PC-3 (cell line): ENCODE data around the gene PMAIP1. TPM values are rescaled to one million over a fixed set of nuclear protein-coding genes. Genes with fewer than 3 reads are reported as not detected.

ENCODE experiments used
- ATAC-seq: fragments of 200-7000 bp; cut with Tn5 transposase; 2 replicates; pipeline ENCODE4 v1.9.1; 2020; ENCODE audit warnings: mild to moderate bottlenecking, moderate library complexity
- BruUV-seq: library from RNA; stranded (reverse); fragments of 400-500 nt; replicated peaks from 2 replicates; lab custom pipeline; 2021; lab: Mats Ljungman, UMichigan
- CTCF ChIA-PET: fragments of 300-600 bp; sonication (Branson Sonifier 250); formaldehyde crosslinking; loops from one replicate; lab custom pipeline; 2022; ENCODE audit warnings: antibody characterized with exemption; lab: Charles Lee
- POLR2A ChIA-PET: fragments of 300-600 bp; sonication (Branson Sonifier 250); formaldehyde crosslinking; loops from one replicate; lab custom pipeline; 2022; ENCODE audit warnings: antibody characterized with exemption; ENCODE audit not compliant: unreplicated experiment; lab: Charles Lee
- DNase-seq: peaks from one replicate; pipeline ENCODE4 v3.0.0-alpha.2; 2015
- H2AFZ ChIP-seq: fragments of 300-600 bp; sonication (generic); 2 replicates; pipeline ENCODE4 v1.6.0; 2016; ENCODE audit warnings: antibody characterized with exemption, low read length
- H3F3A ChIP-seq: fragments of 300-600 bp; sonication (generic); one replicate; pipeline ENCODE4 v1.6.0; 2017; ENCODE audit warnings: antibody characterized with exemption, low read length, control low read depth, mild to moderate bottlenecking; ENCODE audit not compliant: unreplicated experiment
- H3K27ac ChIP-seq: fragments of 300-600 bp; sonication (generic); 2 replicates; pipeline ENCODE4 v1.5.1; 2016; ENCODE audit warnings: mild to moderate bottlenecking, low read length
- H3K27me3 ChIP-seq: fragments of 300-600 bp; sonication (generic); 2 replicates; pipeline ENCODE4 v1.6.1; 2016; ENCODE audit warnings: low read length, mixed read lengths
- H3K36me3 ChIP-seq: fragments of 300-600 bp; sonication (generic); 2 replicates; pipeline ENCODE4 v1.6.1; 2016; ENCODE audit warnings: low read depth, mixed run types, low read length, mixed read lengths
- H3K4me1 ChIP-seq: fragments of 300-600 bp; sonication (generic); 2 replicates; pipeline ENCODE4 v1.5.1; 2016; ENCODE audit warnings: low read length; ENCODE audit not compliant: insufficient read depth
- H3K4me2 ChIP-seq: fragments of 300-600 bp; sonication (generic); 2 replicates; pipeline ENCODE4 v1.6.0; 2016; ENCODE audit warnings: low read length
- H3K4me3 ChIP-seq: fragments of 300-600 bp; sonication (generic); 2 replicates; pipeline ENCODE4 v1.5.1; 2016; ENCODE audit warnings: mild to moderate bottlenecking, low read length, mixed read lengths
- H3K79me2 ChIP-seq: fragments of 300-600 bp; sonication (generic); 2 replicates; pipeline ENCODE4 v1.6.1; 2017; ENCODE audit warnings: low read length, mixed read lengths
- H3K9ac ChIP-seq: fragments of 300-600 bp; sonication (generic); 2 replicates; pipeline ENCODE4 v1.6.0; 2016; ENCODE audit warnings: mild to moderate bottlenecking, low read length
- H3K9me2 ChIP-seq: fragments of 300-600 bp; sonication (generic); replicated peaks from 2 replicates; pipeline ENCODE4 v1.6.1; 2016; ENCODE audit warnings: mixed run types, low read length, mixed read lengths
- H3K9me3 ChIP-seq: fragments of 300-600 bp; sonication (generic); 2 replicates; pipeline ENCODE4 v1.6.1; 2016; ENCODE audit warnings: low read length, mixed read lengths
- H4K20me1 ChIP-seq: fragments of 300-600 bp; sonication (generic); 2 replicates; pipeline ENCODE4 v1.6.1; 2016; ENCODE audit warnings: low read length, mixed read lengths
- EZH2 ChIP-seq: fragments of 300-600 bp; sonication (generic); IDR thresholded peaks from one replicate; pipeline ENCODE4 v1.6.1; 2017; ENCODE audit warnings: antibody characterized with exemption, mild to moderate bottlenecking, low read length; ENCODE audit not compliant: unreplicated experiment
- EZH2phosphoT487 ChIP-seq: fragments of 300-600 bp; sonication (generic); IDR thresholded peaks from 2 replicates; pipeline ENCODE4 v1.6.1; 2018; ENCODE audit warnings: mild to moderate bottlenecking, antibody characterized with exemption, low read length, borderline replicate concordance
- intact Hi-C: fragments of 100-400 bp; cut with micrococcal nuclease; formaldehyde crosslinking; loops from 2 replicates; pipeline ENCODE4 v1.9.0; 2023
- total RNA-seq: library from RNA; depleted of rRNA; stranded (reverse); fragments of >200 nt; gene quantifications from 2 replicates; pipeline ENCODE4 v1.2.3, GENCODE V29; 2014
- TF ChIP-seq, protein P1 (sequence below): fragments of 300-600 bp; sonication (generic); conservative IDR thresholded peaks from 2 replicates; pipeline ENCODE4 v1.5.1; 2017; ENCODE audit warnings: antibody characterized with exemption, low read depth, mild to moderate bottlenecking, low read length

Gene PMAIP1
- total RNA-seq, 1 experiment from 2014 or later, result 41.5 TPM

- POLR2A ChIA-PET, result no interaction called here
- no peak for ATAC-seq
These were observed 32.6 kb downstream of the PMAIP1 start for GRCh38 chr18:59932401-59932800.

GRCh38 chr18:59938676-59939075, 38.9 kb downstream of the PMAIP1 start:
- Histone ChIP-seq H3K36me3 (no peaks in the 10 kb centered on the region), H3K27ac (no peak overlapping the region), H3K9me3 (no peaks in the 10 kb centered on the region), H3K79me2 (no peaks in the 10 kb centered on the region), H4K20me1 (no peaks in the 10 kb centered on the region), H3K9me2 (no peaks in the 10 kb centered on the region), H3K4me2 (no peak overlapping the region), H3K4me1 (peaks cover 8% of the 10 kb centered on the region), H3K27me3 (no peaks in the 10 kb centered on the region), H3K9ac (no peak overlapping the region), H3F3A (no peaks in the 10 kb centered on the region), H2AFZ (0 out of 2 replicates have a peak overlapping the region, but pooled peaks have one; percentile 29), H3K4me3 (no peak overlapping the region)
- POLR2A ChIA-PET, result no interaction called here
- TF ChIP-seq, protein P1, sequence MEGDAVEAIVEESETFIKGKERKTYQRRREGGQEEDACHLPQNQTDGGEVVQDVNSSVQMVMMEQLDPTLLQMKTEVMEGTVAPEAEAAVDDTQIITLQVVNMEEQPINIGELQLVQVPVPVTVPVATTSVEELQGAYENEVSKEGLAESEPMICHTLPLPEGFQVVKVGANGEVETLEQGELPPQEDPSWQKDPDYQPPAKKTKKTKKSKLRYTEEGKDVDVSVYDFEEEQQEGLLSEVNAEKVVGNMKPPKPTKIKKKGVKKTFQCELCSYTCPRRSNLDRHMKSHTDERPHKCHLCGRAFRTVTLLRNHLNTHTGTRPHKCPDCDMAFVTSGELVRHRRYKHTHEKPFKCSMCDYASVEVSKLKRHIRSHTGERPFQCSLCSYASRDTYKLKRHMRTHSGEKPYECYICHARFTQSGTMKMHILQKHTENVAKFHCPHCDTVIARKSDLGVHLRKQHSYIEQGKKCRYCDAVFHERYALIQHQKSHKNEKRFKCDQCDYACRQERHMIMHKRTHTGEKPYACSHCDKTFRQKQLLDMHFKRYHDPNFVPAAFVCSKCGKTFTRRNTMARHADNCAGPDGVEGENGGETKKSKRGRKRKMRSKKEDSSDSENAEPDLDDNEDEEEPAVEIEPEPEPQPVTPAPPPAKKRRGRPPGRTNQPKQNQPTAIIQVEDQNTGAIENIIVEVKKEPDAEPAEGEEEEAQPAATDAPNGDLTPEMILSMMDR, result no peak
- no peak for TF ChIP-seq EZH2
- TF ChIP-seq EZH2phosphoT487, result no peak
- ATAC-seq (no peak), DNase-seq (no peak)
- BruUV-seq, result no TSS peak
- intact Hi-C loops, result no loop called here
- CTCF ChIA-PET, result no interaction called here

More at GRCh38 chr18:59932401-59932800, 32.6 kb downstream of the PMAIP1 start:
- Histone ChIP-seq H3K79me2 (no peaks in the 10 kb centered on the region), H3K4me2 (no peak overlapping the region), H2AFZ (no peak overlapping the region), H3K4me3 (no peak overlapping the region), H3K27me3 (no peaks in the 10 kb centered on the region), H3K9me3 (no peaks in the 10 kb centered on the region), H3K27ac (no peak overlapping the region), H4K20me1 (no peaks in the 10 kb centered on the region), H3K9ac (no peak overlapping the region), H3K4me1 (no peaks in the 10 kb centered on the region), H3F3A (no peaks in the 10 kb centered on the region), H3K9me2 (no peaks in the 10 kb centered on the region), H3K36me3 (no peaks in the 10 kb centered on the region)
- intact Hi-C loops, result no loop called here
- no peak for DNase-seq
- no TSS peak for BruUV-seq
- CTCF ChIA-PET, result no interaction called here
- no peak for TF ChIP-seq EZH2phosphoT487
- TF ChIP-seq, protein P1, result no peak

GRCh38 chr18:59939127-59939526, 39.3 kb downstream of the PMAIP1 start:
- intact Hi-C loops, result no loop called here
- Histone ChIP-seq H3K9me3 (no peaks in the 10 kb centered on the region), H3K79me2 (no peaks in the 10 kb centered on the region), H3K36me3 (no peaks in the 10 kb centered on the region), H3K4me2 (no peak overlapping the region), H3K27ac (no peak overlapping the region), H3K4me3 (no peak overlapping the region), H3K4me1 (peaks cover 8% of the 10 kb centered on the region), H3K9me2 (no peaks in the 10 kb centered on the region), H3K27me3 (no peaks in the 10 kb centered on the region), H3K9ac (no peak overlapping the region), H4K20me1 (no peaks in the 10 kb centered on the region), H3F3A (no peaks in the 10 kb centered on the region), H2AFZ (peak overlapping the region; percentile 29; the same call in 1 of the 2 replicates)
- TF ChIP-seq, protein P1, result no peak
- TF ChIP-seq EZH2 (no peak), EZH2phosphoT487 (no peak)
- no peak for DNase-seq
- ChIA-PET POLR2A (no interaction called here), CTCF (no interaction called here)
- peak; percentile 63 for ATAC-seq
- no TSS peak for BruUV-seq
